Loucy (cell line): Measurements from ENCODE around the gene ATP8A2.
"Not testable (repeated sequence)": the region's sequence is repeated elsewhere in the genome, so short reads cannot be mapped to it uniquely, and the experiment has no call there.

Experiments used
- H2AFZ ChIP-seq: fragments of 200-600 bp; sonication (generic); 2 replicates; pipeline ENCODE4 v1.6.0; 2016; ENCODE audit warnings: antibody characterized with exemption, mild to moderate bottlenecking, low read length, moderate library complexity
- H3F3A ChIP-seq: fragments of 200-600 bp; 2 replicates; pipeline ENCODE4 v1.6.0; 2016; ENCODE audit warnings: antibody characterized with exemption, low read depth, mild to moderate bottlenecking
- H3K27me3 ChIP-seq: fragments of 200-600 bp; sonication (generic); 2 replicates; pipeline ENCODE4 v1.6.1; 2014; ENCODE audit warnings: low read length, mild to moderate bottlenecking; ENCODE audit not compliant: insufficient read depth, poor library complexity, severe bottlenecking
- H3K36me3 ChIP-seq: fragments of 200-600 bp; sonication (generic); 2 replicates; pipeline ENCODE4 v1.6.1; 2016; ENCODE audit warnings: low read length; ENCODE audit not compliant: insufficient read depth
- H3K4me1 ChIP-seq: fragments of 200-600 bp; sonication (generic); 2 replicates; pipeline ENCODE4 v1.5.1; 2014; ENCODE audit warnings: low read length, mild to moderate bottlenecking; ENCODE audit not compliant: insufficient read depth, poor library complexity, severe bottlenecking
- H3K4me2 ChIP-seq: fragments of 200-600 bp; sonication (generic); 2 replicates; pipeline ENCODE4 v1.6.0; 2014; ENCODE audit warnings: antibody characterized with exemption, low read length, low read depth, mild to moderate bottlenecking; ENCODE audit not compliant: poor library complexity, severe bottlenecking
- H3K4me3 ChIP-seq: fragments of 200-600 bp; sonication (generic); 2 replicates; pipeline ENCODE4 v1.5.1; 2014; ENCODE audit warnings: low read length, mild to moderate bottlenecking, mixed read lengths; ENCODE audit not compliant: poor library complexity, severe bottlenecking
- H3K79me2 ChIP-seq: fragments of 200-600 bp; sonication (generic); 2 replicates; pipeline ENCODE4 v1.6.1; 2014; ENCODE audit warnings: low read length; ENCODE audit not compliant: insufficient read depth
- H3K9ac ChIP-seq: fragments of 200-600 bp; sonication (generic); 2 replicates; pipeline ENCODE4 v1.6.0; 2014; ENCODE audit warnings: mild to moderate bottlenecking, low read depth, low read length, moderate library complexity; ENCODE audit not compliant: poor library complexity, severe bottlenecking
- H3K9me2 ChIP-seq: fragments of 200-600 bp; sonication (generic); replicated peaks from 2 replicates; pipeline ENCODE4 v1.6.1; 2016; ENCODE audit warnings: low read depth, low read length, mixed read lengths
- H3K9me3 ChIP-seq: fragments of 200-600 bp; sonication (generic); 2 replicates; pipeline ENCODE4 v1.6.1; 2014; ENCODE audit warnings: mild to moderate bottlenecking, antibody characterized with exemption, low read length, low read depth; ENCODE audit not compliant: insufficient read depth
- H4K20me1 ChIP-seq: fragments of 200-600 bp; sonication (generic); 2 replicates; pipeline ENCODE4 v1.6.0; 2014; ENCODE audit warnings: antibody characterized with exemption, low read length, mild to moderate bottlenecking; ENCODE audit not compliant: insufficient read depth, poor library complexity, severe bottlenecking
- EZH2phosphoT487 ChIP-seq: fragments of 200-600 bp; IDR thresholded peaks from 2 replicates; pipeline ENCODE4 v1.6.1; 2018; ENCODE audit warnings: antibody characterized with exemption, mild to moderate bottlenecking, moderate library complexity, borderline replicate concordance
- TF ChIP-seq, protein P1 (sequence below): fragments of 200-600 bp; sonication (generic); conservative IDR thresholded peaks from 2 replicates; pipeline ENCODE4 v1.5.1; 2014; ENCODE audit warnings: mild to moderate bottlenecking, antibody characterized with exemption, low read length

ATP8A2 gene

DNA sequence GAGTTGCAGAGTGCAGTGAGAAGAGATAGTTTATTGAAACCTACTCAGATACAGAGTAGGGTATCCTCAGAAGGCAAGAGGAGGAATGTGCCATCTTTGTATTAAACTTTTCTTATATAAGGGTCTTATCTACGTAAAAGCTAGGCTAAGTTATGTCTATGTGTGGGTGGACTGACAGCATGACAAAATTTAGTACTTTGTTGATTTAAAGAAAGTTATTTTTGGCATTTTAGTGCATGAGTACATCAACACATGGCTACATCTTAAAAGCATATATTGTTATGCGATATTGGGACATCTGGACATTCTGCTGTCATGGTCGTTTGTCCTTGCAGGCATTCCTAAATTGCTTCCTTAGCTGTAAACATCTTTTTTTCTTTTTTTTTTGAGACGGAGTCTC is 19.0 kb upstream of the ATP8A2 start:
- no peak overlapping the region for H3K4me2 ChIP-seq
- no peaks in the 10 kb centered on the region for H3K36me3 ChIP-seq
- no peaks in the 10 kb centered on the region for H3F3A ChIP-seq
- no peak overlapping the region for H3K9ac ChIP-seq
- H3K9me3 ChIP-seq: no peaks in the 10 kb centered on the region
- no peak overlapping the region for H2AFZ ChIP-seq
- H3K9me2 ChIP-seq: no peaks in the 10 kb centered on the region
- H4K20me1 ChIP-seq: no peaks in the 10 kb centered on the region
- H3K4me3 ChIP-seq: no peak overlapping the region
- H3K4me1 ChIP-seq: no peaks in the 10 kb centered on the region
- TF ChIP-seq, protein P1, sequence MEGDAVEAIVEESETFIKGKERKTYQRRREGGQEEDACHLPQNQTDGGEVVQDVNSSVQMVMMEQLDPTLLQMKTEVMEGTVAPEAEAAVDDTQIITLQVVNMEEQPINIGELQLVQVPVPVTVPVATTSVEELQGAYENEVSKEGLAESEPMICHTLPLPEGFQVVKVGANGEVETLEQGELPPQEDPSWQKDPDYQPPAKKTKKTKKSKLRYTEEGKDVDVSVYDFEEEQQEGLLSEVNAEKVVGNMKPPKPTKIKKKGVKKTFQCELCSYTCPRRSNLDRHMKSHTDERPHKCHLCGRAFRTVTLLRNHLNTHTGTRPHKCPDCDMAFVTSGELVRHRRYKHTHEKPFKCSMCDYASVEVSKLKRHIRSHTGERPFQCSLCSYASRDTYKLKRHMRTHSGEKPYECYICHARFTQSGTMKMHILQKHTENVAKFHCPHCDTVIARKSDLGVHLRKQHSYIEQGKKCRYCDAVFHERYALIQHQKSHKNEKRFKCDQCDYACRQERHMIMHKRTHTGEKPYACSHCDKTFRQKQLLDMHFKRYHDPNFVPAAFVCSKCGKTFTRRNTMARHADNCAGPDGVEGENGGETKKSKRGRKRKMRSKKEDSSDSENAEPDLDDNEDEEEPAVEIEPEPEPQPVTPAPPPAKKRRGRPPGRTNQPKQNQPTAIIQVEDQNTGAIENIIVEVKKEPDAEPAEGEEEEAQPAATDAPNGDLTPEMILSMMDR: no peak
- TF ChIP-seq EZH2phosphoT487: no peak
- no peaks in the 10 kb centered on the region for H3K79me2 ChIP-seq
- H3K27me3 ChIP-seq: no peaks in the 10 kb centered on the region

DNA sequence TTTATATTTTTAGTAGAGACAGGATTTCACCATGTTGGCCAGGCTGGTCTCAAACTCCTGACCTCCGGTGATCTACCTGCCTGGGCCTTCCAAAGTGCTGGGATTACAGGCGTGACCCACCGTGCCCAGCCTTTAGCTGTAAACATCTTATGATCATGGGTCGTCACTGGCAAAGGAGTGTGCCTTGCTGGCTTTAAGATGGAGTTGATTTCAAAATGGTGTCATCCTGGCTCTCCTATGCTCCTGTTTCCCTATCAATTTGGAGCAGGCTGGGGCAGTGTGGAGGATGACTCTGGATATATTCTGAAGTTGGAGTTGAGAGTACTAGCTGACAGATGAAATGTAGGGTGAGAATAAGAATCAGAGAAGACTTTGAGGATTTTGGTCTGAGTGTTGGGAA is 18.4 kb upstream of the ATP8A2 start:
- Histone ChIP-seq H3K4me3 (no peak overlapping the region), H4K20me1 (no peaks in the 10 kb centered on the region), H3K36me3 (no peaks in the 10 kb centered on the region), H2AFZ (no peak overlapping the region), H3K27me3 (no peaks in the 10 kb centered on the region), H3K4me1 (no peaks in the 10 kb centered on the region), H3K9me3 (no peaks in the 10 kb centered on the region), H3K9me2 (no peaks in the 10 kb centered on the region), H3K4me2 (no peak overlapping the region), H3F3A (no peaks in the 10 kb centered on the region), H3K9ac (no peak overlapping the region), H3K79me2 (no peaks in the 10 kb centered on the region)
- TF ChIP-seq, protein P1: no peak
- TF ChIP-seq EZH2phosphoT487: no peak

DNA sequence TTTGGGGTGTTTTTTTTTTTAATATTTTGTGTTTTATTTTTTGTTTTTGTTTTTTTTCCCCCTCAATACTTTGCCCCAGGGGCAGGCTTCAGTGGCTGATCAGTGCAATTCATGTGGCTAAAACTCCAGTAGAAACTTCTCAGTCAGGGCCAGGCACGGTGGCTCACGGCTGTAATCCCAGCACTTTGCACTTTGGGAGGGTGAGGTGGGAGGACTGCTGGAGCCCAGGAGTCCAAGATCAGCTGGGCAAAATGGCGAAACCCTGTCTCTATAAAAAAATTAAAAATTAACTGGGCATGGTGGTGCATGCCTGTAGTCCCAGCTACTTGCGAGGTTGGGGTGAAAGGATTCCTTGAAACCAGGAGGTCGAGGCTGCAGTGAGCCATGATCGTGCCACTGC is 17.4 kb upstream of the ATP8A2 start:
- H3K79me2 ChIP-seq: no peaks in the 10 kb centered on the region
- no peaks in the 10 kb centered on the region for H4K20me1 ChIP-seq
- TF ChIP-seq EZH2phosphoT487: no peak
- TF ChIP-seq, protein P1: no peak
- no peak overlapping the region for H3K4me3 ChIP-seq
- no peaks in the 10 kb centered on the region for H3F3A ChIP-seq
- H3K9me3 ChIP-seq: no peaks in the 10 kb centered on the region
- no peaks in the 10 kb centered on the region for H3K27me3 ChIP-seq
- H3K9me2 ChIP-seq: no peaks in the 10 kb centered on the region
- H3K36me3 ChIP-seq: no peaks in the 10 kb centered on the region
- no peak overlapping the region for H3K4me2 ChIP-seq
- no peak overlapping the region for H3K9ac ChIP-seq
- no peaks in the 10 kb centered on the region for H3K4me1 ChIP-seq
- no peak overlapping the region for H2AFZ ChIP-seq

DNA sequence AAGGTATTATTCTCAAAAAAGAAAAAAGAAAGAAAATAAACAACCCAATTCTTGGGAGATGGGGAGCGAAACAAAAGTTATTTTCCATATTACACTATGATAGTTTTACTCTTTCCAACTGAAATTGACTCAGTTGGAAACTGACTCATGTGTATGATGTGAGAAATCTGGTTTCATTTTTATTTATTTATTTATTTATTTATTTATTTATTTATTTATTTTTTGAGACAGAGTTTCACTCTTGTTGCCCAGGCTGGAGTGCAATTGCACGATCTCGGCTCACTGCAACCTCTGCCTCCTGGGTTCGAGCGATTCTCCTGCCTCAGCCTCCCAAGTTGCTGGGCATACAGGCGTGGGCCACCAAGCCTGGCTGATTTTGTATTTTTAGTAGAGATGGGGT is 11.3 kb upstream of the ATP8A2 start:
- H3K9me2 ChIP-seq, H3K4me3 ChIP-seq, H3F3A ChIP-seq, H3K27me3 ChIP-seq, H3K4me1 ChIP-seq, H4K20me1 ChIP-seq, H3K79me2 ChIP-seq, H3K9ac ChIP-seq, H3K9me3 ChIP-seq, H2AFZ ChIP-seq, H3K36me3 ChIP-seq, H3K4me2 ChIP-seq: not testable (repeated sequence)
